Stomach (tissue), 9 donors: ENCODE measurements around the gene EPB41L4B. TPM values are rescaled to one million over a fixed set of nuclear protein-coding genes. Genes with fewer than 3 reads are reported as not detected.

Experiments
- DNase-seq, 2 donors: peaks; one replicate each; pipeline versions ENCODE4 v3.0.0 to v3.0.0-alpha.2; 2013 to 2019
- H3K27ac ChIP-seq, 5 donors: fragments of 200-600 bp in 4 of 5; sonication (generic) in 4 of 5; one replicate each; pipeline ENCODE4 v1.5.1; 2013 to 2019; ENCODE audit warnings: mild to moderate bottlenecking in 1 of 5, moderate library complexity in 1 of 5
- H3K27me3 ChIP-seq, 3 donors: fragments of 200-600 bp; sonication (generic); one replicate each; pipeline ENCODE4 v1.5.1; 2017 to 2019; ENCODE audit warnings: mixed run types in 1 of 3
- H3K36me3 ChIP-seq, 4 donors: fragments of 200-600 bp; sonication (generic); 1 replicate in 3 of 4; 2 replicates in 1 of 4; pipeline ENCODE4 v1.5.1; 2016 to 2019
- H3K4me1 ChIP-seq, 4 donors: fragments of 200-600 bp; sonication (generic); one replicate each; pipeline ENCODE4 v1.5.1; 2016 to 2019
- H3K4me3 ChIP-seq, 4 donors: fragments of 200-600 bp; sonication (generic) in 3 of 4; one replicate each; pipeline ENCODE4 v1.5.1; 2016 to 2019; ENCODE audit warnings: mild to moderate bottlenecking in 1 of 4
- H3K9me3 ChIP-seq, 4 donors: fragments of 200-600 bp; sonication (generic); one replicate each; pipeline ENCODE4 v1.5.1; 2016 to 2019
- CTCF ChIP-seq, 7 experiments: fragments of 450-650 bp in 4 of 7; fragments of 200-600 bp in 3 of 7; sonication (generic) in 3 of 7; IDR thresholded peaks; one replicate each; pipeline ENCODE4 v1.5.1; 2016 to 2019; ENCODE audit warnings: antibody characterized with exemption in 7 of 7, control low read depth in 2 of 7, mild to moderate bottlenecking in 1 of 7
- EP300 ChIP-seq: sonication (generic); formaldehyde crosslinking; IDR thresholded peaks from one replicate; pipeline ENCODE4 v1.6.1; 2017; ENCODE audit warnings: antibody characterized with exemption
- POLR2A ChIP-seq, 4 donors: fragments of 450-650 bp; IDR thresholded peaks; one replicate each; pipeline ENCODE4 v1.6.1; 2016; ENCODE audit warnings: antibody characterized with exemption in 4 of 4, control low read depth in 2 of 4, mild to moderate bottlenecking in 1 of 4, moderate library complexity in 1 of 4
- POLR2AphosphoS5 ChIP-seq, 3 donors: sonication (generic); formaldehyde crosslinking; IDR thresholded peaks; one replicate each; pipeline ENCODE4 v1.6.1; 2016; ENCODE audit warnings: antibody characterized with exemption in 3 of 3
- WGBS, 5 donors: extraction: QIAGEN DNeasy Blood & Tissue Kit in 3 of 5; methylation state at CpG; one replicate each; pipeline versions ENCODE4 v1.1.5 to v1.1.7; 2013 to 2018; 5-methylcytosine and 5-hydroxymethylcytosine counted together
- intact Hi-C: fragments of 100-400 bp; cut with DNase I; formaldehyde crosslinking; loops from one replicate; pipeline ENCODE4 v1.15.1; 2023; ENCODE audit warnings: low total_unique reads
- polyA plus RNA-seq, 3 donors: library from polyadenylated mRNA; stranded (reverse); fragments of 200-250 nt; gene quantifications; one replicate each; pipeline ENCODE4 v1.2.3, GENCODE V29; 2013
- total RNA-seq, 5 donors: library from RNA; depleted of rRNA; stranded (reverse); fragments of >200 nt; gene quantifications; one replicate each; pipeline versions ENCODE4 v1.1.0 to v1.2.3, GENCODE V29; 2014 to 2016
- donor health status: healthy with polysubstance abuse.
- donor health status: Bipolar disorder and iron deficiency.
- donor health status: healthy.

Gene EPB41L4B
- total and polyA plus RNA-seq, 8 donors: 9.2 to 52.4 (median 24.4) TPM

- TF ChIP-seq EP300: no peak
- no peak for TF ChIP-seq POLR2AphosphoS5 (IDR thresholded peaks at IDR 0.05)
- TF ChIP-seq POLR2A (IDR thresholded peaks at IDR 0.05): no peak
- no peak for TF ChIP-seq CTCF (IDR thresholded peaks at IDR 0.05)
- no peak for DNase-seq
- Histone ChIP-seq H3K4me1 (peaks cover 0 to 5% (median 2%) of the 10 kb centered on the region in 4 donors), H3K4me3 (no peak overlapping the region), H3K9me3 (no peaks in the 10 kb centered on the region), H3K27me3 (no peaks in the 10 kb centered on the region), H3K27ac (no peak overlapping the region), H3K36me3 (no peaks in the 10 kb centered on the region)
- WGBS, 5 donors: 47 to 71% (median 65%) methylated on average over 5 of the region's 5 CpGs
- intact Hi-C loops: no loop called here
Measured at GRCh38 chr9:109143881-109144562, 176.8 kb downstream of the EPB41L4B start.

GRCh38 chr9:109141375-109141774 lies 179.5 kb downstream of the EPB41L4B start:
- TF ChIP-seq CTCF (IDR thresholded peaks at IDR 0.05) (no peak), POLR2AphosphoS5 (IDR thresholded peaks at IDR 0.05) (no peak), EP300 (no peak), POLR2A (IDR thresholded peaks at IDR 0.05) (no peak)

GRCh38 chr9:109139851-109140250 lies 181.0 kb downstream of the EPB41L4B start:
- H3K36me3 ChIP-seq: no peaks in the 10 kb centered on the region
- TF ChIP-seq CTCF (IDR thresholded peaks at IDR 0.05) (no peak), POLR2AphosphoS5 (IDR thresholded peaks at IDR 0.05) (no peak), EP300 (no peak), POLR2A (IDR thresholded peaks at IDR 0.05) (no peak)
- no peaks in the 10 kb centered on the region for H3K27me3 ChIP-seq
- no peak overlapping the region for H3K27ac ChIP-seq
- intact Hi-C loops: no loop called here
- 38 to 100% (median 93%) methylated on average over 1 of the region's 1 CpG for WGBS, 5 donors
- no peak overlapping the region for H3K4me3 ChIP-seq
- DNase-seq: no peak
- H3K4me1 ChIP-seq: peaks cover 0 to 5% (median 2%) of the 10 kb centered on the region in 4 donors
- no peaks in the 10 kb centered on the region for H3K9me3 ChIP-seq

More at GRCh38 chr9:109141375-109141774, 179.5 kb downstream of the EPB41L4B start:
- DNase-seq: no peak
- no peaks in the 10 kb centered on the region for H3K9me3 ChIP-seq
- no peaks in the 10 kb centered on the region for H3K36me3 ChIP-seq
- no peak overlapping the region for H3K27ac ChIP-seq
- peaks cover 0 to 5% (median 2%) of the 10 kb centered on the region in 4 donors for H3K4me1 ChIP-seq
- WGBS, 5 donors: 93 to 100% (median 94%) methylated on average over 5 of the region's 5 CpGs
- intact Hi-C loops: no loop called here
- no peak overlapping the region for H3K4me3 ChIP-seq
- H3K27me3 ChIP-seq: no peaks in the 10 kb centered on the region

GRCh38 chr9:109138421-109138820 lies 182.4 kb downstream of the EPB41L4B start:
- H3K27ac ChIP-seq: no peak overlapping the region
- H3K4me3 ChIP-seq: no peak overlapping the region
- no peaks in the 10 kb centered on the region for H3K36me3 ChIP-seq
- intact Hi-C loops: no loop called here
- H3K27me3 ChIP-seq: no peaks in the 10 kb centered on the region
- no peak for DNase-seq
- no peak for TF ChIP-seq EP300
- no peak for TF ChIP-seq POLR2A (IDR thresholded peaks at IDR 0.05)
- TF ChIP-seq CTCF (IDR thresholded peaks at IDR 0.05): no peak
- no peak for TF ChIP-seq POLR2AphosphoS5 (IDR thresholded peaks at IDR 0.05)
- H3K9me3 ChIP-seq: no peaks in the 10 kb centered on the region
- H3K4me1 ChIP-seq: no peaks in the 10 kb centered on the region
- 88 to 97% (median 93%) methylated on average over 2 of the region's 2 CpGs for WGBS, 5 donors
